HG02623 (cell line): ENCODE data around the gene PLCH2.
"Not testable (repeated sequence)": the region's sequence is repeated elsewhere in the genome, so short reads cannot be mapped to it uniquely, and the experiment has no call there.

Experiments used
- ATAC-seq: cut with Tn5 transposase; IDR thresholded peaks from one replicate; pipeline ENCODE4 v1.9.1; 2021; ENCODE audit warnings: moderate library complexity; ENCODE audit not compliant: unreplicated experiment

Gene PLCH2

DNA sequence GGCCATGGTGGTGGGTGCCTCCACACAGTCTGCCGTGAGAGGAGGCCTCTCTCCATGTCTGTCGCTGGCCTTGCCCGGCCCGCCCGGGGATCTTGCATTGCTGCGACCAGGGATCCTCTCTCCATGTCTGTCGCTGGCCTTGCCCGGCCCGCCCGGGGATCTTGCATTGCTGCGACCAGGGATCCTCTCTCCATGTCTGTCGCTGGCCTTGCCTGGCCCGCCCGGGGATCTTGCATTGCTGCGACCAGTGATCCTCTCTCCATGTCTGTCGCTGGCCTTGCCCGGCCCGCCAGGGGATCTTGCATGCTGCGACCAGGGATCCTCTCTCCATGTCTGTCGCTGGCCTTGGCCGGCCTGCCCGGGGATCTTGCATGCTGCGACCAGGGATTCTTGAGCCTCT is 35.7 kb upstream of the PLCH2 start:
- ATAC-seq, result not testable (repeated sequence)

DNA sequence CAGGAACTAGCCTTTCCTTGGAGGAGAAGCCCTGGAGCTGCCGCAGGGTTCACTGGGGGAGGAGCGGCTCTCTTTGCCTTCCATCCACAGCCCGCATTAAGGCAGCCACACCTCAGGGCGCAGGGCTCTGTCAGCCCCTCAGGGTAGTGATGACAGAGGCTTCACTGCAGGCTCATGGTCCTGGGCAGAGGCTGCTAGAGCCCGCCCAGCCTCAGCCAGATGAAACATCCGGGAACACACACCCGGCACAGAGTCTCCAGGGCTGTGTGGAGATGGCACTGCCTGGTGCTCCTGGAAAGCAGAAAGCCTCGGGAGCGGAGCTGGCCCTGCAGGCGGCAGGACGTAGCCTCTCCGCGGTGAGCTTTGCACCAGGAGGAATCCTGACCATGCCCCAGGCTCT is 34.3 kb upstream of the PLCH2 start:
- ATAC-seq, result no peak

DNA sequence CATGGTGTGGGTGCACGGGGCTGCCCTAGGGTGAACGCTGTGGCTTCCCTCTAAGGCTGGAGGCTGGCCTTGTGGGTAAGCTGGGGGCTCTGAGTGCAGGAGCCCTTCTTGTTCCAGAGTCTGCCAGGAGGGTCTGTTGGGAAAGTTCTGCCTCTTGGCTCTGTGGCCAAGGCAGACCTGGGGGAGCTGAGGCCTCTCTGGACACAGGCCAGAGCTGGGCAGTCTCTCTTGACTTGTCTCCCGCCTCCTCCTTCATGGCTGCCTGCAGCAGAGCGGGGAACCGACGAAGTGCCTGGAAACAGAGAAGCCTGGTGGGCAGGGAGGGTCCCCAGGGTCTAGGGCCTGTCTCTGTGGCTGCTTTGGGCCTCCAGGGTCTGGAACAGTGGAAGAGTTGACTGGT is 33.4 kb upstream of the PLCH2 start:
- ATAC-seq, result no peak

DNA sequence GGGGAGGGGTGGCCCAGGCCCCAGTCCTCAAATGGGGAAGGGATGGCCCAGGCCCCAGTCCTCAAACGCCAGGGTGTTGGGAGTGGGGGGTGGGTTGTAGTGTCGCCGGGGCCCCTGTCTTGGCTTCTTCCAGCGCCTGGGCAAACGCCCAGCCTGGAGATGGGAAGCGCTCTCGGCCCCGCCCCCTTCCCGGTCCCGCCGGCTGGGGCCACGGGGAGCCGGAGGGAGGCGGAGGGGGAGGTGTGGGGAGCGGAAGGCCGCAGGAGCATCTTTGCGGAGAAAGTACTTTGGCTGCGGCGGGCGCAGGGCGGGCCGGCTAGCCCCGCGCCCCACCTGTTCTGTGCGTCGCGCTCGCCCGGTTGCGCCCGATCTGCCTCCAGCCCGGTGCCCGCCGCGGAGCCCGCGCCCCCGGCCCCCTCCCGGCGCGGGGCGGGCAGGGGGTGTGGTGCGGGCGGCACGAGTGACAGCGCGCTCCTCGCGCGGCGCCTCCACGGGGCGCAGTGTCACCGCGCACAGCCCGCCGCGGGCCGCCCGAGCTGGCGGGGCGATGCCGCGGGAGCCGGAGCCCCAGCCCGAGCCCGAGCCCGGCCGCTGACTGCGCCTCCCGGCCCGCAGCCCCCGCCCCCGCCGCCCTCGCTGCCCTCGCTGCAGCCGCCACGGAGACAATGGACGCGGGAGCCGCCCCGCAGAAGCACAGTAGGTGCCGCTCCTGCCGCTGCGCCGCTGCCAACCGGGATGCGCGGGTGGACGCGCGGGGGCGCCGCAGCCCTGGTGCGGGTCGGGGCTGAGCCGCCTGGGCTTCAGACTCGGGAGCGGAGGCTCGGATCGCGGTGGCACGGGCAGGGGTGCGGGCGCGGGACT is 32.6 kb upstream of the PLCH2 start:
- ATAC-seq, result no peak

DNA sequence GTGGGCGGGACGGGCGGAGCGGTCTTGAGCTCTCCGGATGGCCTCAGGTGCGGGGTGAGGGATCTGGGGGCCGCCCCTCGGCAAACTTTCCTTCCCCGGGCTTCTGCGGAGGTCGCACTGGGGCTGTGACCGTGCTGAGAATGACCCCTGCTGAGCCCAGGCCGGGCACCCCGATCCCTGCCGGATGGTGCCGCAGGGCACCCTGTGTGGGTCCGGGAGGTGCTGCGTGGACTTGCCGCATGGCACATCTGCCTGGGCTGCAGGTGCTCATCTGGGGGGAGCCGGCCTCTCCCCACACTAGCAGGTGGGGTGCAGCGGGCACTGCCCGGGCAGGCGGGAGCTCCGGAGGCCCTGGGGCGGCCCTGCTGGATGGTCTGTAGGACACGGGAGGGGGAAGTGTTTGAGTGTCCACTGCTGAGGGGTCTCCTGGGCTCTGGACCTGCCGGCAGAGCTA is 31.9 kb upstream of the PLCH2 start:
- no peak for ATAC-seq

DNA sequence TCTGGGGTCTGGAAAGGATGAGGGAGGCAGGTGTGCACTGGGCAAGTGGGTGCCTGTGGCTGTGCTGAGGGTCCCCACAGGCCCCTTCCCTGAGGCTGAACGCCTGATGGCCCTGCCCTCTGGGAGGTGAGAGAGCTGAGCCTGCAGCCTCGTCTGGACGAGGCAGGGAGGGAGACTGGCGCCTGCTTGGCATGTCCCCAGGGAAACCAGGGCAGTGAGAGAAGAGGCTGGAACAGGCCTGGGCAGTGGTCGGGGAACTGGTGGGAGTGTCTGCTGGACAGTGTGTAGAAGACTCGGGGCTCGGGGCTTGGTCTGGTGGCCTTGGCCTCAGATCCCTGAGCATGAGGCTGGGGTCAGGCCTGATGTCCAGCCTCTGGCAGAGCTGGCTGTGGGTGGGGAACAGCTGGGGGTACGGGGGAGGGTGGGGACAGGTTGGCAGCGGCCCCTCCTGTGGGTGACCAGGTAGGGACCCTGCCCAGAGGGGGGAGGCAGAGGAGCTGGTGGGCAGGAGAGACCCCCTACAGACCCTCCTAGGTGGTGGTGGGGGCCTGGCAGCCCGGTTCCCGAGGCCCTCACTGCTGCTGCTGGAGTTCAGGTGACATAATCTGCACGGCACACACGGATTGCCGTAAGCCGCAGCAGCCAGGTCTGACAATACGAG is 30.8 kb upstream of the PLCH2 start:
- ATAC-seq, result no peak

DNA sequence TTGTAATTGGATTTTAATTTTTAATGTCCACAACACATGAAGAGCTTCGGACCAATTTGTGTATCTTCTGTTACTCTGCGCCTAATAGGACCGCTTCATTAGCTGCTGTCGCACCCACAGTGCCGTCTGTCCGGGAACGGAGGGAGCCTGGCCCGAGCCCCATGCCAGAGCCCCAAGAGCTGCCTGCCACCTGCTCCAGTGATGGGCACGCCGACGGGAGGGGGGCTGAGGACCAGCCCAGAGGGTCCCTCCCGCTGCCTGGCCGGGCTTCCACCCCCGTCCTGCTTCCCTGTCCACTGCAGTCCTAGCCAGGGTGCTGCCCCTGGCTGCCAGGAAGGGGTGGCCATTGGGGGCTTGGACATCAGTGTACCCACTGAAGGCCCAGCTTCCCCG is 30.3 kb upstream of the PLCH2 start:
- no peak for ATAC-seq

DNA sequence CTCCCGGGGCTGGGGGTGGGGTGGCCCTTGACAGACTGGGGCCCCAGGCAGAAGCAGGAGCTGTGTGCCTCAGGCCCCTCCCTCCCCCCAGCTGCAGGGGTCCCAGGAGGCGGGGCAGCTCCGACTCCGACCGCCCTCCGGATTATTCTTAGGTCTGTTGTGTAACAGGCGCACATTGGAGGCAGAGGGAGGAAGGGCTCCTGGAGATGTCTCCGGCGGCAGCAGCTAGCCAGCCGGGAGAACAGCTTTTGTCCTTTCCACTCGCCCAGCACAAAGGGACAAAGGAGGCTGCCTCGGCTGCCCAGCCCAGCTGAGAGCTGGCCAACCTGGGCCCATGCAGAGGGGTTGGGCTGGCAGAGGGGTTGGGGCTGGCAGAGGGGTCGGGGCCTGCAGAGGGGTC is 29.7 kb upstream of the PLCH2 start:
- no peak for ATAC-seq

DNA sequence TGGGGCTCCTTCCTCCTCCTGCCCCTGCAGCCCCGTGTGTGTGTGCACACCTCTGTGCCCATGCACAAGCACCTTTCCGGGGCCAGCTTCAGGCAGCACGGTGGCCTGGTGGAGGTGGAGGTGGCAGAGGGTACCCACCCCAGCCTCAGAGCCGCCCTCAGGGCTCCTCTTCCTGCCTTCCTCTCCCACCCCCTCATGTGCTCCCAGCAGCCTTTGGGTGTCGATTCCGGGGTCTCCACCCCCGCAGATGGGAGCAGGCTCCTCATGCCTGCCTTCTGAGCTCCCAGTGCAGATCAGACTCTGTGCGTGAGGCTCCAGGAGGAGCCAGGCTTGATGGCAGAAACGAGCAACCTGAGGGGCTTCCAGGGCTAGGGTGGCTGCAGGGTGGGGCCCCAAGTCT is 29.2 kb upstream of the PLCH2 start:
- no peak for ATAC-seq

DNA sequence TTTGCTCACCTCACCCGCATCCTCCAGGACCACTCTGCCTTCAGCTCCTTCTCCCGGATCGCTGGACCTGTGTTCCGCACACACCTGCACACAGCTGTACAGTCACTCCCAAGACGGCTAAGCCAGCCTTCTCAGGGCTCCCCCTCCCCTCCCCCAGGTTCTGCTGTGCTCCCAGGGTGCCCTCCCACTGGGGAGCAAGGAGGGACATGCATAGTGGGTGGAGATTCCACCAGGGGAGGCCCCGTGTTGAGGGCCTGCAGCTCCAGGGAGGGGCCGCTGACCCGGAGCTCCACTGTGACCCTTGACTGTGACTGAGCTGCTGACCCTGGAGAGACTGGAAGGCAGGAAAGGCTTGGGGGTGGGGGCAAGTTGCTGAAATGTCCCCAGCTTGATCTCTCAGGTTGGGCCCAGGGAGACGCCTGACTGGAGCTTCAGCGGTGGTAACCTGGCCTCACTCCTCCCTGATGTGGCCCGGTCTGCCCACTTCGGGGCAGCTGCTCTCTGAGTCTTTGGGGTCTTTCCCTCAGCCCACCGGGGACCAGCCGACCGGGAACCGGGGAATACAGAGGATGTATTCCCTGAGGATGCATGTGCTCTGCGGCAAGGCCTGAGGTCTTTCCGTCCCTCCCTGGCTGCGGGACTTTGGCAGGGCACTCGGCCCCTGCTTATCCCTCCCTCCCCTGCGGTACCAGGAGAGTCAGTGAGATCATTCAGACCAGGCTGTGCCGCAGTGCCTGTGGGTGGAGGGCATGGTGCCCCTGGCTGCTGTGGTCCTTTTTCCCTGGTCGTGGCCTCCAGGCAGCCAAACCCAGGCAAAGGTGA is 28.6 kb upstream of the PLCH2 start:
- no peak for ATAC-seq

DNA sequence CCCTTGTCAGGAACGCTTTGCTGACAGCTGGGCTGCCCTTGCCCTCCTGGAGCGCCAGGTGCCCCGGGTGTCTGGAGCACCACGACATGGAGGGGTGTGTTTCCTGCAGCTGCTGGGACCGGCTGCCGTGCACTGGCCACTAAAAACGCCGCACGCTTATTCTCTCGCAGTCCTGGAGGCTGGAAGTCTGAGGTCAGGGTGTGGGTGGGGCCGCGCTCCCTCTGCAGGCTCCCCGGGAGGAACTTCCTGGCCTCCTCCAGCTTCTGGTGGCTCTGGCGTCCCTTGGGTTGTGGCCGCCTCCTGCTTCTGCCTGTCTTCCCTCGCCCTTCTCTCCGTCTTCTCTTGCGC is 28.0 kb upstream of the PLCH2 start:
- no peak for ATAC-seq

DNA sequence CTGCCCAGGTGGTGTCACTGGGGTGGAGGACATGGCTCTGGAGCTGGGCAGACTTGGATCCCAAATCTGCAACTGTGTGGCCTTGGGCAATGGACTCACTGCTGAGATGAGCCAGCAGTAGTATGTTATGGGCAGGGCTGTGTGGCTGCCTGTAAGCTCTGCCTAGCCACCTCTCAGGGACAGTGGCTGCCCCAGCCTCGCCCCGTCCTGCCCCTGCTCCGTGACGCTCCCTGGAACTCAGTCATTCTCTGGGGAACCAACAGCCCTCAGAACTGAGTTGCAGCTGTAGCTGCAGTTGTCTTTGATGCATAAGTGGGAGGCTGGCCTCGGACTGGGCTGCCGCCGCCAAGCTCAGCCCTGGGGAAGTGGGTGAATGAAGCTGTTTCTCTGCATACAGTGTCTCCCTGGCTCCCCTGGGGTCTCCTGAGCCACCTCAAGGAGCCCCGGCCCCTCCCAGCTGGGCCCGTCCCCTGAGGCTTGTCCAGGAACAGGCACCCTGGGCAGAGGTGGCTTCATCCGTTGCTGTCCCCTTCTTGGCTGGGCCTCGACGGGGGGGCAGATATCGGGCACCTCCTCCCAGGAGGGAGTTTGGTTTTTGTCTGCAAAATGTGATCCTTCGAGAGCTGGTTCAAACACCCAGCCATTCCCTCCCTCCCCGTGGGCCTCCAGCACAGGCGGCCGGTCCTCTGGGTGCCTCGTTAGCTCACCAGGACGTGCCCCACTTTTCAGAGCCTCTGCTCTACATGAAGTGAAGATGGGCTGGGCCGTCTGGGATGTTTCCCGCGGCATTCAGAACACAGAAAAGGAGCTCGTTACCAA is 26.2 kb upstream of the PLCH2 start:
- ATAC-seq, result no peak

DNA sequence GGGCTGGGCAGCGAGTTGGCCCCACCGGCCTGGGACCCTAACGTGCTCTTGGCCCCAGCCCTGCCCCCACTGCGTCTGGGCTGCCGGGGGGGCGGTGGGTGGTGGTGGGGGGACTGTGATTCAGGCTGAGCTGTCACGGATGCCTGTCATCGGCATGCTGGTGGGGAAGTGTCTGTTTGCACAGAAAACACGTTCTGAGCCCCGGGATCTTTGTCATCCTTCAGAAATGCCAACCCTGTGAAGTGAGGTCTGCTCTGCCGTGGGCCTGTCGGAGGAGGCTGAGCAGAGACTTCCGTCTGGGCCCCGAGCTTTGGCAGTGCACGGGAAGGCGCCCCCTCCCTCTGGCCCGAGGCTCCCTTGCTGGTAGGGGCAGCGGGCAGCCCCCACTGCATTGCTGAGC is 24.3 kb upstream of the PLCH2 start:
- ATAC-seq, result no peak

DNA sequence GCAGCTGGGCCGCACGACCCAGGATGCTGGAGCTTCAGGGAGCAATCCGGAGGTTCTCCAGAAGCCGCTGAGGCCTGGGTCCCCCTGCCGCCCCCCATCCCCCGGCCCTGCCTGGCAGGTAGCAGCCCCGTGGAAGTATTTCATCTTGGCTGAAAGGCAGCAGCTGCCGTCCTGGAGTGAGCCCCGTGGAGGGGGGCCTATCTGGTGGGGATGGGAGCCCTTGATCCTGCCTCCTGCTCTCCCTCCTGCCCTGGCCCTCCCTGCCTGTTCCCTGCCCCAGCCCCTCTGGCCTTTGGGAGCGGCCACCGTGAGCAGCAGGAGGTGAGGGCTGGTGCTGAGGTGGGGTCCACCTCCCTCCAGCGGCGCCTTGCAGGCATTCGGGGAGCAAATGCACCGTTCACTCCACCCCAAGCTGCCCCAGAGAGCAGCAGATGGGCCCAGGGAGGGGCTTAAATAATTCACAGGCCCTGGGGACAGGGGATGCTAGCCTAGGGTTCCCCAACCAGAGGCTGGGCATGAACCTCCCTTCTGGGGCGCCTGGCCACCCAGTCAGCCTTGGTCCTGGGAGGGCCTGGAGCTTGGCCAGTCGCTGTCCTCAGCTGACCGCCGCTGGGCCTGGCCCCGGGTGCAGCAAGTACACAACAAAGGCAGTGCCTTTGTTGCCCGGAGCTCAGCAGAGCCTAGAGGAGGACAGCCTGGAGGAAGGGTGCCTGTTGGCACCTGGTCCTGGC is 23.7 kb upstream of the PLCH2 start:
- ATAC-seq, result no peak

DNA sequence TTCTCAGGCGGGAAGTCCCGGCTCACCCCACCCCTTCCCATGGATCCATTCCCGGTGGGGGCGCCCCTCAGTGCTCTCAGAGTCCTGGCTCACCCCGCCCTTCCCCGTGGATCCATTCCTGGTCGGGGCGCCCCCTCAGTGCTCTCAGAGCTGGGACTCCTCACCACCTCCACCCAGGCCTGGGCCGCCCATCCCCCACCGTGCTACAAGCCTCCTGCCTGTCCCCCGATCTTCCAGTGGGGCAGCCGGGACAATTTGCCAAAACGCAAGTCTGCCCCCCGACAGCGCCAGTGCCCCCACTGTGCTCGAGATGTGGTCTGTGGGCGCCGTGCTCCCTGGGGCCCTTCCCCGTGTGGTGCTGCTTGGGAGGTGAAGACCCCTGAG is 23.2 kb upstream of the PLCH2 start:
- no peak for ATAC-seq

DNA sequence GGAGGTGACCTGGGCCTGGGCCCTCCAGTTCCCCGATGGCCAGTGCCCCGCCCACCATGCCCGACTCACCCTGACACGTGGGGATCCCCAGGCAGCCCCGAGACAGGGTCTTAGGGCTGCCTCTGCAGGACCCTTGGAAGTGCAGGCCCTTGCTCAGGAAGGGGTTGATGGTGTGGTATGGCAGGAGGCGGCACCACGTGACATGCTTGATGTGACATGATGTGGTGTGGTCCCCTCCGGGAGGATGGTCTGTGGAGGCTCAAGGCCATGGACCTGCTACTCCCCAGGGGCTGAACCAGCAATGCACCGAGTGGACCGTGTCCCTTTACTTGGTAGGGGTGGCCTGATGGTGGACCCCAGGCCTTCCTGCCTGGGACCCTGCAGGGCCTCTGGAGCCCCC is 21.9 kb upstream of the PLCH2 start:
- ATAC-seq, result no peak

DNA sequence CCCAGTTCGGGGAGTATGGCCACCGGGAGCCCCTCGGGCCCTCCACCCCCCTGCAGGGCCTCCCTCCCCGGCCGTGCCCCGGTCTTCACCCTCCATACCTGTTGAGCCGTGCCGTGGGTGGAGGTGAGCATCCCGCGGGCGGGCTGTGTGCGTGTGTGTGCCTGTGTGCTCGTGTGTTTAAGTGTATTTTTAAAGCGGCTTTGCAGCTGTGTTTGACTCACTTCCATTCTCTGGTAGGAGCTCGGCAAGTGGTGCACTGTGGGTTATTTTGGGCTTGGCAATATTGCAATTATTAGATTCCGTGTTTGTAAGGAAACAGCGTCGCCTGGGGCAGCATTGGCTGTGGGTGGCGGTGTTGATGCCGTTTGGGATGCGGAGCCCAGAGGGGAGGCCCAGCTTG is 20.3 kb upstream of the PLCH2 start:
- no peak for ATAC-seq

DNA sequence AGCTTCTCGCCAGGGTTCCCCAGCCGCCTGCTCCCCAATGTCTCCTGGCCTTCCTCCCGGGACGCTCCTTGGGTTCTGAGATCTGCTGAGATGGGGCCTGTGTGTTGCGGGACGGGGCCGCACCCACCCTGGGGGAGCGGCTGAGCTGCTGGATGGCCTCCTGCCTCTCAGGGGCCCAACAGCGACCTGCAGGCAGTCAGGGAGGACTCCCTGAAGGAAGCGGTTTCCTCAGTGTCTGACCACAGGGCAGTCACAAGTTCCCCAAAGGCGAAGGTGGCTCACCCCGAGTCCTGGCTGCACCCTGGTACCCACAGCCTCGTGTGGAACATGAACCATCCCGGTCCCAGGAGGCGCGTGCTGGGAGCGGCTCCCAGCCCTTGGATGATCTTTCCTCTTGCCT is 18.6 kb upstream of the PLCH2 start:
- no peak for ATAC-seq

DNA sequence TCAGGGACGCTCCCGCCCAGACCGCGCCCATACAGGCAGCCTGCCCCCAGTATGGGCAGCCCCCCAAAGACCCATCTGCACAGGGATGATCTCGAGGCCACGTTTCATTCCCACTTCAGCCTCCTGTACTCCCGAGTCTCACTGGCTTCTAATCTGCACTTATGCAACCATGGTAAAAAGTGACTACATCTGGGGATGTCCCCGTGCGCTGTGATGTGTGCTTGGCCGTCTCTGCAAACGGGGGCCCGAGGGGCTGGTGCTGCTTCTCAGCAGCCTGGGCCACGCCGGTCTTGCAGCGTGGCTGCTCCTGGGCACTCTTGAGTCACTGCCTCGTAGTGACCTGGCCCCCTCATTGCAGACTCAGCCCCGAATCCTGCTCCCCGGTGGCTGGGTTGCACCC is 17.4 kb upstream of the PLCH2 start:
- no peak for ATAC-seq

DNA sequence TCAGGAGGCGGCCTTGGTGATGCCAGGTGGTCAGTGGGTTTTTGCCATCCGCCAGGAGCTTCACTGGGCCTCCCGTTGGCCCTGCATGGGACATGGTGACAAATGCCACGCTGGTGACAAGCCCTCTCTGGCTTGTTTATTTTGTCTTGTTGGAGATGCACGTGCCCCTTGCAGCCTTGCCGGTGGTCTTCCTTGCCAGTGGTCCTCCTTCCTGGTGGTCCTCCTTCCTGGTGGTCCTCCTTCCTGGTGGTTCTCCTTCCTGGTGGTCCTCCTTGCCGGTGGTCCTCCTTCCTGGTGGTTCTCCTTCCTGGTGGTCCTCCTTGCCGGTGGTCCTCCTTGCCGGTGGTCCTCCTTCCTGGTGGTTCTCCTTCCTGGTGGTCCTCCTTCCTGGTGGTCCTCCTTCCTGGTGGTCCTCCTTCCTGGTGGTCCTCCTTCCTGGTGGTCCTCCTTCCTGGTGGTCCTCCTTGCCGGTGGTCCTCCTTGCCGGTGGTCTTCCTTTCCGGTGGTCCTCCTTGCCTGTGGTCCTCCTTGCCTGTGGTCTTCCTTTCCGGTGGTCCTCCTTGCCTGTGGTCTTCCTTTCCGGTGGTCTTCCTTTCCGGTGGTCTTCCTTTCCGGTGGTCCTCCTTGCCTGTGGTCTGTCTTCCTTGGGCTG is 16.9 kb upstream of the PLCH2 start:
- ATAC-seq, result not testable (repeated sequence)
